Measurements from ENCODE around the gene ECT2L.

Gene ECT2L, protein sequence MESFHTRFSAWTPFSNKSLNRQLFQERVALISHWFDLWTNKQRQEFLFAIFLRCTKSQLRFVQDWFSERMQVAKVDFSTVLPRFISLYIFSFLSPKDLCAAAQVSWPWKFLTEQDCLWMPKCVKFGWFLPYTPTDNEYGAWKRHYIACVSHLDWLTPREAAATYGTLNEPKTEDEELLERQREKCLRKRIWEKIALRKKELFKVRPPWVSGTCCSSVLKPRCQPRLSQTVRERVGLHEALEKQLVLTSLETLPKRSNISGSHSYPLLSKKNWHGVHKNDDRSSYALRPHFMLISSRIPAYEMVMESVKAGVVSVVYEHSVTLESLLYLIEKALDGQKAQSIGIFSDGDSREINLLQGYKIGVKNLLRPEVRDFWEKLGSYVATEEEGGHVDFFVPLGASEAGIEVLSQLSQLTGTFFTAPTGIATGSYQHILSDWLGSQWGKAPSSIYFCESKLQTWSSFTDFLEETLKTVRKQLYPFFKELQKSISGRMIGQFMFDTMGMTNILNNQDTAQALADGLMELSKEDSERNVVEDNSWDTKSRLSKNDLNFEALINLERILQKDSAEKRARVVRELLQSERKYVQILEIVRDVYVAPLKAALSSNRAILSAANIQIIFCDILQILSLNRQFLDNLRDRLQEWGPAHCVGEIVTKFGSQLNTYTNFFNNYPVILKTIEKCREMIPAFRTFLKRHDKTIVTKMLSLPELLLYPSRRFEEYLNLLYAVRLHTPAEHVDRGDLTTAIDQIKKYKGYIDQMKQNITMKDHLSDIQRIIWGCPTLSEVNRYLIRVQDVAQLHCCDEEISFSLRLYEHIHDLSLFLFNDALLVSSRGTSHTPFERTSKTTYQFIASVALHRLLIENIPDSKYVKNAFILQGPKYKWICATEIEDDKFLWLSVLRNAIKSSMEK

DNA sequence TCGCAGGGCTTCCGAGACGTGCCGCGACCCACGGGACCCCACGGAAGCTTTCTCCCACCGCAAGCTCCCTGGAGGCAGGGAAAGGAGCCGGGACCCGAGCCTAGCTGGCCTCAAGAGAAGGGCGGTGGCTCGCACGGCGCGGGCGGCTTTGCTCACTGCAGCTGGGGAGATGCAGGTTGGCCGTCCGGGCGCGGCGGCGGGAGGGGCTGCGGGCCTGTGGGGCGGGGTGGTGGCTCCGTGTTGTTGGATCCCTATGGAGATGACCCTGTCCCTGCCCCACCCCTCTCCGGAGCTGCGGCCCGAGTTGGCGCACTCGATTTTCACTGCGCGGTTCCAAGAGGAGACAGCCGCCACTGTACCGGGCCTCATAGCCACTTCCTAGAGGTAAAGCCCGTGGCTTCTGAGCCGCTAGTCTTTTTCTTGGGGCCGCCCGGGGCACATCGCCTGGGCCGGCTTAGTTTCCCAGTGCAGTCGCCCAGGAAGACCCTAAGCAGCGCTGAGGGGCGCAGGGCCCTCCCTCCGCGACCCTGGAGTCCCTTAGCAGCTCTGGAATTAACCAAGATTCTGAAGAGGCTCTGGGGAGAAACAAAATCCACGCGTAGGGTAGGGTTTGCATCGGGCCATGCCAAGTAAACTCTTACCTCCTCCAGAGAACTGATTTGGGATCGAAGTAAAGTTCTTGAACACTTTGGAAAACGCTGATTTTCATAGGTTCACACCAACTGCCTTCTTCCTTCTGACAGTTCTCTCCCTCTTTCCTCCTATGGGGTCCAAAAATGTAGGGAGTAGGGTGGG lies at the start of gene ECT2L:
Gene ECT2L, plus strand, starts transcription at position 279 of the 795 bp plus-strand sequence. CDS start 17,188 bp downstream, outside the sequence.
- DNase-seq = peak; percentile 50

DNA sequence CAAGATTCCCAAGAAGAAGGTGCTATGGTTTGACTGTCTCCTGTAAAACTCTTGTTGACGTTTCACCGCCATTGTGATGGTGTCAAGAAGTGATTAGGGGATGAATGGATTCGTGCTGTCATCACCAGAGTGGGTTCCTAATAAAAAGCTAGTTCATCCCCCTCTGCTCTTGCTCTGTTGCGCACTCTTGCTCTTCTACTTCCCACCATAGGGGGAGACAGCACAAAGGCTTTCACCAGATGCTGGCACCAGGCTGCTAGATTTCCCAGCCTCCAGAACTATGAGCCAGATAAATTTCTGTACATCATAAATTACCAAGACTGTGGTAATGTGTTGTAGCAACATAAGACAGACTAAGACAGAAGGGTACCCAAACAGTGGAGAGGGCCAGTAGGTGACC lies 43.9 kb upstream of the ECT2L start:
- no peak for DNase-seq

DNA sequence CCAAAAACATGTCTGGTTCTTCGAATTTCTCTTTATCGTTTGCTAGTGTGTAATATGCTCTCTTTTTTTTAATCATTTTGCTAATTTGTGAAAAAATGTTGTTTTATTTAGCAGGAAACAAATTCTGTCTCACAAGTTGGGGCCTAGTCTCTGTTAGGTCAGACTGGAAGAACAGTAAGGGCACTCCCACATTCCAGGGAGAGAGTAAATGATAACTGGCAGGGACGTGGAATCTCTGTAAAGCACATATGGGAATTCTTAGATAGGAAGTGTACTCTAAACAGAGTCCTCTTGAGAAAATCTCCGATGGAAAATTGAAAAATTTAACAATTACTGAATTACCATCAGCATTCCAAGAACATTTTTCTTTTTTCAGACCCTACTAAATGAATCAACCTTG lies 38.8 kb upstream of the ECT2L start:
- DNase-seq = no peak

DNA sequence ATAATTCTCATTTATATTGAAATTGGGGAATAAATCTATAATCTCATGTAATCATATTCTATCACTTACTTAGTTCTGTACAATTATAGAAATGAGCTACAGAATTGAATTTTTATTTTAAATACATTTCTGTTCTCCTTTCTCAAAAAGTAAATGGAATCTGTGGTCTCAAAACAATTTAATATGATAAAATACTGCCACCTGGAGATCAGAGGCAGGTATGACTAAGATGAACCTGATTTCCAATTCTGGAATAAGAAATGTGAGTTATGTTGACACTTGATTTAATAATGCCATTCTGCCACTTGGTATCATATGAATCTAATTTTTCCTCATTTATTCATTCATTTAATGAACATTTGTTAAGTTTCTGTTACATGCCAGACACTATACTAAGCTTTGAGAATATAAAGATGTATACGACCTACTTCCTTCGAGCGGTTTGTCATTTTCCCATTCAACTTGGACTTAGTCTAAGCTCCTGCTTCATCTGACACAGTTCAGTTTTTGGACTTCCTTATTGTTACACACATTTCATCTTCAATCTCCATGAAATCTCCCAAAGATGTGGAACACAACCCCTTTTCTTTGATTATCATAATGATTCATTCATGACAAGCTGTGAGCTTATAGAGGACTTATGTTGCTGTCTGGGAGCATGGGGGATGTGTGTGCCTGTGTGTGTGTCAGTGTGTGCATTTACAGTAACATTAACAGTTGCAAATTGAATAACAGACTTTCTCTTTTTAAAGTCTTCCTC lies 29.8 kb upstream of the ECT2L start:
- peak; percentile 47 for DNase-seq

DNA sequence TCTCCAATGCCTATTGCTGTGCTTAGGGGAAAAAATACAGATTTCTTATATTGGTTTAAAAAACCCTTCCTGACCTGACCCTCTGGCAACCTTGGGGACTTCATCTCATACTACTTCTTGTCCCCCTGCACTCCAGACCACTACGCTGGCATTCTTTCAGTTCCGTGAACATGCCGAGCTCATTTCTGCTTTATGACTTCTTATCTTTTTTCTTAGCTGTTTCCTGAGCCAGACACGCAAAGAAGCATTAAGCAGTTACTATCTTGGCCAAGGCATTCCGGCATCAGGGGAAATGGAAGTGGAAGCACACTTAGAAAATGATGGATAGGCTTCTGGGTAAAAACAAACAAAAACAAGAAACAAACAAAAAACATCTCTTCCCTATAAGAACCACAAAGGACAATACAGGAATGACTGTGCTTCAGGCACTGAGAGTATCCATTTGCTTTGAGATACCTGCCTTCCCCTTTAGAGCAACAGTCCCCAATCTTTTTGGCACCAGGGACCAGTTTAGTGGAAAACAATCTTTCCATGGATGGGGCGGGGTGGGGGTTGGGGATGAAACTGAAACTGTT lies 26.7 kb upstream of the ECT2L start:
- no peak for DNase-seq

DNA sequence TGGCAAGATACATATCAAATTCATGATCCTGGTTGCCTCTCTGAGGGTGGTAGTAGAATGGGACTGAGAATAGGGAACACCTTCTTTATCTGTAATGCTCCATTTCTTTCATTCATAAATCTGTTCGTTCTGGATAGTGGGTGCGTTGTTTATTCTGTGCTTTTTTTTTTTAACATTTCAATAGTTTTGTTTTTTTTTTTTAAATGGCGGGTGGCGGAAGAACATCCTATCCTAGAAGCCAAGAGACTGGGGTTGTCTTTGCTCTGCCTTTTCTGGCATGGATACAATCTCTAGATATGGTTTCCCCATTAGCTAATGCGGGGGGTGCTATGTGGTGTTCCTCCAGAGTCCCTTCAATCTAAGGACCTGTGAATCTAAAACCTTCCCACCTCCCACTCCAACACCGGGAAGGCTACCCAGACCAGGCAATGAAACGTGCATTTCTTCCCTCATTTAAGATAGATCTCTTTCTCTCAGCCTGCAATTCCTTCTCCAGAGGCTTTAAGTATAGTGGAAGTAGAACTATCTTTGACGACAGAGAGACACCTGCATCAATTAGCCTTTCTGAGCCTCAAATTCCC lies 23.2 kb upstream of the ECT2L start:
- DNase-seq = peak; percentile 11

DNA sequence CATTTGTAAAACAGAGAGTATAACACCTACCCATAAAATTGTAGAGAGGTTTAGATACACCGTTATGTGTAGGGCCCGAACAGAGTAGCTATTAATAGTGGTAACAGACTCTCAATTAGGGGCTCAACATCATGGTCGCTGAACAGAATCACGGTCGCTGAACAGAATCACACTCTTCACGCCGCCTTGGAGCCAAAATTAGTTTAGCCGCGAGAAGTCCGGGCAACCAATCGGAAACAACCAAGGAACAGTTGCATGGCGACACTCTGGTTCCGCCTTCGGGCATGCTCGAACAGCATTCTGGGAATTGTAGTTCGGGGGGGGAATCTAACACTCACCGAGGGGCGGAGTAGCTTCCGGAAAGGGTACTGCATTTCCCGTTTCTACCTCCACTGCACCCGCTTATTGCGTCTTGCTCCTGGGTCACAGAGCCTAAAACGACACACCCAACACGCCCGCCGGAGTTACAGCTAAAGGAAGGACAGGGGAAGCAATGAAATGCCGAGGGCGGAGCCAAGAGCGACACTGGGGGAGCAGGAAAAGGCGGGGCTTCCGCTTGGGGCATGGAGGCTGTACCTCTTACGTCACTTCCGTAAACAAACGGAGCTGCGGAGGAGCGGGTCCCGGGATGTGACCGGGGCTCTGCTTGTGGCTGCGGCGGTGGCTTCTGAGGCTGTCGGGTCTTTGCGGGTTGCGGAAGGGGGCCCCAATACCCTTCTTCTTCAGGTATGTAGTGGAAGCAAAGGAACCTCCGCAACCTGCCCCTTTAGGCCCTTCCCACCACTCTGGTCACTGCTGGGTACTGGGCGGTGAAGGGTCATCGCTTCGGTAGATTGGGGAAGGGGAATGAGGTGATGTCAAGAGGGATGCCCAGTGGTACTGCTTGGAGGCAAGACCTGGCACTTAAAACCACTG lies 22.5 kb upstream of the ECT2L start, which contains the start of gene CCDC28A:
Gene CCDC28A, plus strand, starts transcription at position 593 of the 915 bp plus-strand sequence. CDS start 2,352 bp downstream, outside the sequence.
- DNase-seq = peak; percentile 96

DNA sequence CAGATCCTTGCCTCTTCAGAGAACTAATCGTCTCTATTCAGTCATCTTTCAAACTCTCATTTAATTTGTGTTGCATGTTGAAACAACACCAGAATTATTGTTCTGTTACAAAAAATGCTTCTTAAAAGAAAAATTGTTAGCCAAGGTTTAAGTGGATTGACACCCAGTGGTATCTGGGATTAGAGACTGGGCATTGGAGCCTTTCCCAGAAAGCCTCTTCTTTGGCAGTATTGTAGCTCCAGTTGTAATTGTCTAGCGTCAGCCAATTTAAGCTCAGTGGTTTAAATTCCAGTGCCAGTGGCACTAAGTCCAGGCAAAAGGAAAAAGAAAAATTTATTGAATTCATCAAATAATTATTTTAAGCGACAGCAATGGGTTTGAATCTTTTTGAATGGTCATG lies 21.5 kb upstream of the ECT2L start:
- no peak for DNase-seq

DNA sequence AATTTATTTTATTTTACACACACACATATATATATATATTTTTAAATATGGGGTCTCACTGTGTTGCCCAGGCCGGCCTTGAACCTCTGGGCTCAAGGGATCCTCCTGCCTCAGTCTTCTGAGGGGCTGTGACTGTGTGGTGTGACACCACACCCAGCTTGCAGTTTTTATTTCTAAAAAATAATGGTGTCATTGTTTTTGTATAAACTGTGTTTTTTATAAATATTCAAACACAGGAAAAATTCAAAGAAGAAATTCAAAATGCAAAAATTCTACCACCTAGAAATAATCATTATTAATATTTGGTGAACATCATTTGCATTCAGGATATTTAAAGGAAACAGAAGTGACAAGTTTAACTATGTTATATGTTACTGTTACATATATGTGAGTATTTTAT lies 19.2 kb upstream of the ECT2L start:
- DNase-seq = no peak

DNA sequence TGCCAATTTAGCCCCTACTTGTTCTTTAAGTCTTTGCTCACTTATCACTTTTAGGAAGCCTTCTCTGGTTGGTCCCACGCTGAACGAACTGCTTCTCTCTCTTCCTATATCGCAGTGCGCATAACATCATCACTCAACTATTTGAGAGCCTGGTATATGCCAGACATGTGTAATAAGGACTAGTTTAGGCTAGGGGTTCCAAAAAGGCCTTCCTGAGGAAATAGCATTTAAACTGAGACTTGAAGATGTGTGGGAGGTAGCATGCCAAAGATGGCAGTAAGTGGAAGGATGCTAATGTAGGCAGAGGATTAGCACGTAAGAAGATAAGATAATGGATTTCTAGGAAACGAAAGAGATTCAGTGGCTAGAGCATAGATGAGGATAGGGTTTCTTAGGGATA lies 17.6 kb upstream of the ECT2L start:
- DNase-seq = no peak

DNA sequence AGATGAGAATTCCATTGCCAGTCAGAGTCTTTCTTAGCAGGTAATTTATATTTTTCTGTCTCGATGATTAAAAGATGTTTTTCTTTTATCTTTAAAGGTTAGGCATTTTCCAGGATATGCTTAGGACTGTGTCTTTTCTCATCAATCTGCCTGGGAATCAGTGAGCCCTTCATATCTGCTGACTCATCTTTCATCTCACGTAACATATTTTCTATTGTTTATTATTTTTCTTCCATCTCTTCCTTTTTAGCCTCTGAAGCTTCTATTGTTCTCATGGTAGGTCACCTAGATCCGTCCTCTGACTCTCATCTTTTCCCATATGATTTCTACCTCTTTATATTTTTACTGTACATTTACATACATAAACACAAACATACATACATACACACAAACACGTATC lies 13.6 kb upstream of the ECT2L start:
- no peak for DNase-seq

DNA sequence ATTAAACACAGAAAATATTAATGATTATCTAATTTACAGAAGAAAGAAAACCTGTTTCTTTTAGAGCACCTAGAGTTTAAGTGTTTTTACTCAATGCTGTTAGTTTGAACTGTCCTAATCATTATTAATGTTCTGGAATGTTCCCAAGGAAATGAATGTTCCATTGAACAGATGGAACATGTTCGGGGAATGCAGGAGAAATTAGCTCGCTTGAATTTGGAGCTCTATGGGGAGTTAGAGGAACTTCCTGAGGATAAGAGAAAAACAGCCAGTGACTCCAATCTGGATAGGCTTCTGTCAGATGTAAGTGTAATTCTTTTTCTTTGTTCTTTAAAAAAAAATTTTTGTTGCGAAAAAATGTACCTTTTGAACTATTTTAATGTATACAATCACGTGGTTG lies 10.8 kb upstream of the ECT2L start:
- no peak for DNase-seq

DNA sequence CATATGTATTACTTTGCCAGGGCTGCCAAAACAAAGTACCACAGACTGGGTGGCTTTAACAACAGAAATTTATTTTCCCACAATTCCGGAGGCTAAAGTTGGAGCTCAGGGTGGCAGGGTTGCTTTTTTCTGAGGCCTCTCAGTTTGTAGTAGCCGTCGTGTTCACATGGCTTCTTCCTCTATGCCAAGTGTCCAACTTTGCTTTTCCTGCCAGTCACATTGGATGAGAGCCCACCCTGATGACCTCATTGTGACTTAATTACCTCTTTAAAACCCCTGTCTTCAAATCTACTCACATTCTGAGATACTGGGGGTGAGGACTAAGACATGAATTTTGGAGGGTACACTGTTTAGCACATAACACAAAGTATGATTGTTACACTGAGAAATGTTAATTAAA lies 9.9 kb upstream of the ECT2L start:
- no peak for DNase-seq

DNA sequence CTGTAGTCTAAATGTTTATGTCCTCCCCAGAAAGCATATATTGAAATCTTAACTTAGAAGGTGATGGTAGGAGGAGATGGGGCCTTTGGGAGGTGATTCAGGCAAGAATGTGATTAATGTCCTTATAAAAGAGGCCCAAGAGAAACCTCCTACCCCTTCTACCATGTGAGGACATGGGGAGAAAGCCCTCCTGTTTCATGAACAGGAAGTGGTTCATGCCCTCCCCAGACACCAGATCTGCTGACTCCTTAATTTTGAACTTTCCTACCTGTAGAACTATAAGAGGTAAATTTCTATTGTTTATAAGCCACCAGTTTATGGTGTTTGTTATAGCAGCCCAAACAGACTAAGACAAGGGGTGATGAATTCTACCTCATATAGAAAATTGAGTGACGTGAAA lies 8.7 kb upstream of the ECT2L start:
- no peak for DNase-seq

DNA sequence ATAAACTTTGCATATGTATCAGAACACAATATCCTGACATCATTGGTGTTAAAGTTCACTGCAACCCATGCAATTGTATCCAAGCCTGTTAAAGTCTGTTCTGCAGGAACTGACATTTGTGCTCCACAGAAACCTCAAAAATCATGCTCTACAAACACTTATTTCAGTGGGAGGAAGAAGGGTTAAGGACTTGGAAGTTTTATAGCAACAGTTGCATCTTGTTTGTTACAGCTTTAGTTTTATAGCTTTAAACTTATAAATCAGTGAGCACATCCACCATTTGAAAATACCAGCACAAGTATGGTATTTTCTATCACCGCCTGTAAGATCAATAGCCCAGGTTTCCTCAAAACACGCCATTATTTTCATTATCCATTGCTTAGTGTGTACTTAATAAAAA lies 884 bp downstream of the ECT2L start:
- DNase-seq = no peak

DNA sequence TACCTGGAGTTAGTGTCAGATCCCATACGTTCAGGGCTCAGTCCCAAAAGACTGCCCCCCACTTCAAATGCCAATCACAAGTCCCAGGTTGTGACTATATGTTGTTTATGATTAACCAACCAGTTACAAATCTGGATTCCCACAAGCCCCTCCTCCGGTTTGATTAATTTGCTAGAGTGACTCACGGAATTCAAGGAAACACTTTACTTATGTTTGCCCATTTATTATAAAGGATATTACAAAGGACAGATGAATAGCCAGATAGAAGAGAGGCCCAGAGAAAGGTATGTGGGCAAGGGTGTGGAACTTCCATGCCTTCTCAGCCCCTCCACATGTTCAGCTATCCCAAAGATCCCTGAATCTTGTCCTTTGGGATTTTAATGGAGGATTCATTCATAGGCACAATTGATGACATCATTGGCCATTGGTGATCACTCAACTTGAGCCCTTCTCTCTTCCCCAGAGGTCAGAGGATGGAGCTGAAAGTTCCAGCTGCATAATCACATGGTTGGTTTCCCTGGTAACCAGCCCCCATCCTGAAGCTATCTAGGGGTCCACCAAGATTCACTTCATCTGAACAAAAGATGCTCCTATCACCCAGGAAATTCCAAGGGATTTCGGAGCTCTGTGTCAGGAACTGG lies 2.0 kb downstream of the ECT2L start:
- no peak for DNase-seq

DNA sequence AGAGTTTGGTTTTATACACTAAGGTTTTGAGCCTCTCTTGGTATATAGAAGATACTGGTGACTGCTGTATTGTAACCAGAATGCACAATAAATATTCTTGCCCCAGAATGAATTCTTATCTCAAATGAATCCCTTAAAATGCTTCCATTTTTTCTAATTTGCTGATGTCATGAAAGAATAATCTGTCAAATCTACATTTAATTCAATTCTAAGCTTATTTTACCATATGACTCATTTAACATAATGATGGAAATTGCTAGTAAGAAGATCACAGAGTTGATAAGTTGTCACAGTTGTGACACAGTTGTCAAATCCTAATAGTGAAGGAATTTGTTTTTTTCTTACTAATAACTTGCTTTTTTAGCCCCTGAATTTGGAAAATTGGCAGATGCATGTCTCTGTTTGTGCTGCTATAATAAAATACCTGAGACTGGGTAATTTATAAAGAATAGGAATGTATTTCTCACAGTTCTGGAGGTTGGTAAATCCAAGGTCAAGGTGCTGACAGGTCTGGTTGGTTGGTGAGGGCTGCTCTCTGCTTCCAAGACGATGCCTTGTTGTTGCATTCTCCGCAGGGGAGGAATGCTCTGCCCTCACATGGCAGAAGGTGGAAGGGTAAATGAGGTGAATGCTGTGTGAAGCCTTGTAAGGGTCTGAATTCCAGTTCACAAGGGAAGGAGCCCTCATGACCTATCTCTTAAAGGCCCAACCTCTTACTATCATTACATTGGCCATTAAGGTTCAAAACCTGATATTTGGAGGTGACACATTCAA lies 4.7 kb downstream of the ECT2L start:
- DNase-seq = no peak

DNA sequence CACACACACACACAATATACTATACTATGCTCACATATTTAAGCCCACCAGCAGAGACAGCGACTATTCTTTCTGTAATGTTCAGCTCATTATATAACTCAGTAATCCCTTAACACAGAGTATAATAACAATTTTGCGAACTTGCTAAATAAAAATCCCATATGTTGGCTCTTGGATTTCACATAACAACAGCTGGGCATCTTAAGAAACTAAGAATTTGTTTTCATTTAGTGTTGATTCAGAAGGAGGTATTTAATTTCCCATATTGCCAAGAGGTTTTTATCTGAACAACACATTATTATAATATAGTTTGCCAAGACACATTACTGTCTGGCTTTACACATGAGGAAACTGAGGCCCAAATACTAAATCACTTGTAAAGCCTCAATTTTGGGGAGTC lies 7.4 kb downstream of the ECT2L start:
- no peak for DNase-seq

DNA sequence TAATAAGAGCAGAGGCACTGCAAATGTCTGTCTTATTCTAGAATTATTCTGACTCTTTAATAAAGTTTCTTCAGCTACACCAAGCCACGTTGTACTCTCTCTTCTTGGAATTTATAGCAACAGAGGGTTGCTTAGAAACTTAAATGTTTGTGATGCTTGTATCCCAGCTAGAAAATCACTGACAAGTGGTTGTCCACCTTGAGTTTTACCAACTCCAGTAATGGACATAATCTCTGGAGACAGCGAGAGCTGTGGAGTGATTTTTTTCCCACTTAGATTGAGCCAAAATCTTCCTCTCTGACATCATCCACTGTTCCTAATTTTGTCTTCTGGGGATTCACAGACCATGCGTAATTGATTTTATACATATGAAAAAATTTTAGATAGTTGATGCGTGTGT lies 8.0 kb downstream of the ECT2L start:
- DNase-seq = no peak
